HepG2 (cell line): ENCODE results near the gene EYA2. TPM values are rescaled to one million over a fixed set of nuclear protein-coding genes. Genes with fewer than 3 reads are reported as not detected.
A peak's percentile ranks its signal among the peaks of the same experiment; 100 is the strongest.

Experiments used
- ARID2 ChIP-seq: sonication (generic); formaldehyde crosslinking; IDR thresholded peaks from 2 replicates; pipeline ENCODE4 v1.8.1; 2022; ENCODE audit warnings: mild to moderate bottlenecking, missing genetic modification reagents, borderline replicate concordance
- ARNT2 ChIP-seq: sonication (generic); formaldehyde crosslinking; IDR thresholded peaks from 2 replicates; pipeline ENCODE4 v1.8.0; 2022; ENCODE audit warnings: mild to moderate bottlenecking, low read depth, missing genetic modification reagents, moderate library complexity
- ETV6 ChIP-seq: sonication (generic); formaldehyde crosslinking; conservative IDR thresholded peaks from 2 replicates; pipeline ENCODE4 v1.4.0; 2020; ENCODE audit warnings: missing genetic modification reagents
- FOXC1 ChIP-seq: sonication (generic); formaldehyde crosslinking; IDR thresholded peaks from 2 replicates; pipeline ENCODE4 v1.8.0; 2022; ENCODE audit warnings: mild to moderate bottlenecking, missing genetic modification reagents, borderline replicate concordance
- GABPA ChIP-seq, 2 experiments: IDR thresholded peaks; 2 replicates each; pipeline ENCODE4 v1.6.1; 2011 to 2016; ENCODE audit warnings: low read depth in 2 of 2, low read length in 1 of 2, missing biosample characterization in 1 of 2, missing genetic modification characterization in 1 of 2
- HOMEZ ChIP-seq: IDR thresholded peaks from 2 replicates; pipeline ENCODE4 v1.6.1; 2016; ENCODE audit warnings: low read depth
- HOXA9 ChIP-seq: sonication (generic); formaldehyde crosslinking; IDR thresholded peaks from 2 replicates; pipeline ENCODE4 v1.8.1; 2022; ENCODE audit warnings: missing genetic modification reagents, mild to moderate bottlenecking, moderate library complexity, borderline replicate concordance
- KMT2B ChIP-seq: IDR thresholded peaks from 2 replicates; pipeline ENCODE4 v1.6.1; 2016; ENCODE audit warnings: missing genetic modification reagents, missing compliant biosample characterization
- PRPF4 ChIP-seq: fragments of 200-400 bp; formaldehyde crosslinking; IDR thresholded peaks from 2 replicates; pipeline ENCODE4 v1.6.1; 2016; ENCODE audit warnings: low read length, low read depth; ENCODE audit not compliant: poor library complexity, severe bottlenecking
- SYNCRIP ChIP-seq: fragments of 200-400 bp; formaldehyde crosslinking; IDR thresholded peaks from 2 replicates; pipeline ENCODE4 v1.6.1; 2018; ENCODE audit warnings: mild to moderate bottlenecking, low read depth, low read length; ENCODE audit not compliant: insufficient read depth
- TMF1 ChIP-seq: sonication (generic); formaldehyde crosslinking; IDR thresholded peaks from 2 replicates; pipeline ENCODE4 v1.8.1; 2022; ENCODE audit warnings: low read depth, missing genetic modification reagents
- TOPORS ChIP-seq: sonication (generic); formaldehyde crosslinking; IDR thresholded peaks from 2 replicates; pipeline ENCODE4 v1.8.0; 2023; ENCODE audit warnings: mild to moderate bottlenecking, missing genetic modification reagents
- ZBTB10 ChIP-seq: sonication (generic); formaldehyde crosslinking; IDR thresholded peaks from 2 replicates; pipeline ENCODE4 v1.4.0; 2020; ENCODE audit warnings: missing genetic modification reagents, borderline replicate concordance
- ZFAT ChIP-seq: sonication (generic); formaldehyde crosslinking; conservative IDR thresholded peaks from 2 replicates; pipeline ENCODE4 v1.8.1; 2023; ENCODE audit warnings: missing genetic modification reagents, inconsistent platforms
- ZNF101 ChIP-seq: sonication (generic); formaldehyde crosslinking; IDR thresholded peaks from 2 replicates; pipeline ENCODE4 v1.4.0; 2020; ENCODE audit warnings: mild to moderate bottlenecking, low read depth, missing genetic modification reagents, borderline replicate concordance
- ZNF253 ChIP-seq: sonication (generic); formaldehyde crosslinking; IDR thresholded peaks from 2 replicates; pipeline ENCODE4 v1.8.0; 2022; ENCODE audit warnings: mild to moderate bottlenecking, missing genetic modification reagents, borderline replicate concordance
- ZNF281 ChIP-seq: sonication (generic); formaldehyde crosslinking; IDR thresholded peaks from 2 replicates; pipeline ENCODE4 v1.4.0; 2020; ENCODE audit warnings: missing genetic modification reagents, borderline replicate concordance
- ZNF292 ChIP-seq: sonication (generic); formaldehyde crosslinking; IDR thresholded peaks from 2 replicates; pipeline ENCODE4 v1.8.1; 2022; ENCODE audit warnings: mild to moderate bottlenecking, low read depth, missing genetic modification reagents, borderline replicate concordance
- ZNF432 ChIP-seq: sonication (generic); formaldehyde crosslinking; IDR thresholded peaks from 2 replicates; pipeline ENCODE4 v1.5.0; 2020; ENCODE audit warnings: missing genetic modification reagents, mild to moderate bottlenecking, borderline replicate concordance
- ZNF652 ChIP-seq: IDR thresholded peaks from 2 replicates; pipeline ENCODE4 v1.6.1; 2016; ENCODE audit warnings: low read depth, borderline replicate concordance
- ZNF709 ChIP-seq: sonication (generic); formaldehyde crosslinking; IDR thresholded peaks from 2 replicates; pipeline ENCODE4 v1.5.0; 2020; ENCODE audit warnings: mild to moderate bottlenecking, missing genetic modification reagents
- polyA plus RNA-seq, 8 experiments: library from polyadenylated mRNA; depleted of rRNA in 3 of 8; stranded (reverse) in 7 of 8; unstranded in 1 of 8; fragments of >200 nt; fragmentation: Illumina TruSeq in 4 of 8; extraction: Trizol in 4 of 8; gene quantifications; 2 replicates each; pipeline versions ENCODE4 v1.2.1 to v1.2.3, GENCODE V29; 2011 to 2016; ENCODE audit warnings: low read depth in 4 of 8, missing spikeins in 1 of 8, mixed read lengths in 1 of 8; ENCODE audit not compliant: insufficient read depth in 1 of 8
- total RNA-seq, 5 experiments: library from RNA; depleted of rRNA; stranded (reverse); fragments of >200 nt; fragmentation: Illumina TruSeq; extraction: Trizol; gene quantifications; 2 replicates each; pipeline ENCODE4 v1.2.3, GENCODE V29; 2016; ENCODE audit warnings: low read depth in 1 of 5

Gene EYA2
- total and polyA plus RNA-seq, 2 of the 13 experiments (the other 11 are each of a cell fraction or from before 2014, with no cell fraction given): not detected

- TF ChIP-seq ETV6 (CRISPR knock-in tag) (peak; percentile 50; the same call in 1 of the 2 replicates), ARNT2 (CRISPR knock-in tag) (0 out of 2 replicates have a peak, but pooled peaks have one; percentile 72), ZNF432 (CRISPR knock-in tag) (no peak), ZNF101 (CRISPR knock-in tag) (no peak), HOMEZ (CRISPR knock-in tag) (peak; percentile 56; the same call in 1 of the 2 replicates), GABPA (IDR thresholded peaks at IDR 0.05; ENCODE audit: low read depth, low read length) (no peak), GABPA (CRISPR knock-in tag; IDR thresholded peaks at IDR 0.05; ENCODE audit: low read depth) (no peak), KMT2B (CRISPR knock-in tag) (peak; percentile 53; the same call in 1 of the 2 replicates), ZNF281 (CRISPR knock-in tag) (peak; percentile 14; the same call in 1 of the 2 replicates), ZNF709 (CRISPR knock-in tag) (no peak), ZBTB10 (CRISPR knock-in tag) (no peak), ARID2 (CRISPR knock-in tag) (no peak), TOPORS (CRISPR knock-in tag) (no peak), ZNF652 (CRISPR knock-in tag) (no peak), FOXC1 (CRISPR knock-in tag) (peak; percentile 68; the same call in 1 of the 2 replicates), ZNF292 (CRISPR knock-in tag) (0 out of 2 replicates have a peak, but pooled peaks have one; percentile 2), ZNF253 (CRISPR knock-in tag) (no peak), PRPF4 (no peak), TMF1 (CRISPR knock-in tag) (no peak), SYNCRIP (no peak), ZFAT (CRISPR knock-in tag) (no peak), HOXA9 (CRISPR knock-in tag) (no peak)
Measured at GRCh38 chr20:47196091-47197081, 301.7 kb downstream of the EYA2 start (continued).
